Measurements from ENCODE around the gene HOXD9.

DNA sequence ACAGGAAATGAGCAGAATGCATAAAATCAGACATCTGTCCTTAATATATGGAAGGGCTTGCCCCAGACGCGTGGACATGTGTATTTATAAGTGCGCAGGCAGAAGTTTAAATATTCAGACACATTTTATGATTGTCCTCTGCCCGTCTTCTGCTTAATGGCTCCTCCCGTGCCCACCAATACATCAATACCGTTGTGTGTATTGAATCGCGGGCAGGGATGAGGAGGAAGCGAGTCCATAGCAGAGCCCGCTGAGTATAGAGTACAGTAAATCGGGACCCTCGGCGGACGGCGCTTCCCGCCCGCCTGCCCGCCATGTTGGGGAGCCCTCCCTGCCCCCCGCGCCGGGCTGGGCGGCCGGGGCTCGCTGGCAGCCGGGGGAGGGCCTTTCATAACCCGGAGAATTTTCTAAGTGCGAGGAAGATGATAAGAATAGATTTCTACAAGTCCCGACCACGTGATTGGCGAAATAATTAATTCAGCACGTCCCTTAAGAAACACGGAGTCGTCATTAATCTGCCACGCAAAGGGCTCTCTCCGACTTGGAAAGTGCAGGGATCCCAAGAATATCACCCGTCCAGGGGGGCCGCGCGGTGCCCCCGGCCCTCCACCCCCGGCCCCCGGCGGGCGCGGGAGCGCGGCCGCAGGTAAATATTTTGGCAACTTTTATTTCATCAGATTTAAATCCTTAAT lies 34.4 kb downstream of the HOXD9 start, which contains the start of gene HOXD3:
- TF ChIP-seq, protein P1, sequence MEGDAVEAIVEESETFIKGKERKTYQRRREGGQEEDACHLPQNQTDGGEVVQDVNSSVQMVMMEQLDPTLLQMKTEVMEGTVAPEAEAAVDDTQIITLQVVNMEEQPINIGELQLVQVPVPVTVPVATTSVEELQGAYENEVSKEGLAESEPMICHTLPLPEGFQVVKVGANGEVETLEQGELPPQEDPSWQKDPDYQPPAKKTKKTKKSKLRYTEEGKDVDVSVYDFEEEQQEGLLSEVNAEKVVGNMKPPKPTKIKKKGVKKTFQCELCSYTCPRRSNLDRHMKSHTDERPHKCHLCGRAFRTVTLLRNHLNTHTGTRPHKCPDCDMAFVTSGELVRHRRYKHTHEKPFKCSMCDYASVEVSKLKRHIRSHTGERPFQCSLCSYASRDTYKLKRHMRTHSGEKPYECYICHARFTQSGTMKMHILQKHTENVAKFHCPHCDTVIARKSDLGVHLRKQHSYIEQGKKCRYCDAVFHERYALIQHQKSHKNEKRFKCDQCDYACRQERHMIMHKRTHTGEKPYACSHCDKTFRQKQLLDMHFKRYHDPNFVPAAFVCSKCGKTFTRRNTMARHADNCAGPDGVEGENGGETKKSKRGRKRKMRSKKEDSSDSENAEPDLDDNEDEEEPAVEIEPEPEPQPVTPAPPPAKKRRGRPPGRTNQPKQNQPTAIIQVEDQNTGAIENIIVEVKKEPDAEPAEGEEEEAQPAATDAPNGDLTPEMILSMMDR (IDR thresholded peaks at IDR 0.05) = no peak
- TF ChIP-seq POLR2A (IDR thresholded peaks at IDR 0.05) = no peak

Data from body of pancreas (tissue), 4 donors.